Endothelial cell of hepatic sinusoid (primary cell): ENCODE results near the gene GPR137C.

ENCODE experiments used
- in situ Hi-C: cut with HindIII; loops from 2 replicates; pipeline ENCODE4 v1.10.0; 2017; ENCODE audit warnings: low sequenced_read_pairs

The GPR137C gene

DNA sequence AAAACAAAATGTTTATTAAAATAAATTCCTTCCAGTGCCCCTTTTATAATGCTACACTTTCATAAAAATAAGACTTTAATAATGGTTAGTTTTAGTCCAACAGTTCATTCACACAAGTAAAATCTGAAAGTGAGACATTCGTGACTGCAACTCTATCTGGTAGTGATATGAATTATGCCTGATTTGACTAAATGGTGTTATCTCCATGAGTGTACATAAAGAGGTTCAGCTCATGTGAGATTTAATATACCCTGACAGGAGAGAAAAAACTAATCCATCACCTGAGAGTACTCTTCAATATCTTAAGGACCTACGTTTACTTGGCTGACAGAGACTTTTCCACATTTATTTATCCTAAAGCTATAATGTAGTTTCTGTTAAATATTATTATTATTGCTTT lies 108.7 kb downstream of the GPR137C start:
- in situ Hi-C loops: no loop called here

- in situ Hi-C loops: no loop called here
Measured at GRCh38 chr14:52663850-52664249, 111.2 kb downstream of the GPR137C start.

- in situ Hi-C loops: no loop called here
Measured at GRCh38 chr14:52678591-52678990, 126.0 kb downstream of the GPR137C start.

DNA sequence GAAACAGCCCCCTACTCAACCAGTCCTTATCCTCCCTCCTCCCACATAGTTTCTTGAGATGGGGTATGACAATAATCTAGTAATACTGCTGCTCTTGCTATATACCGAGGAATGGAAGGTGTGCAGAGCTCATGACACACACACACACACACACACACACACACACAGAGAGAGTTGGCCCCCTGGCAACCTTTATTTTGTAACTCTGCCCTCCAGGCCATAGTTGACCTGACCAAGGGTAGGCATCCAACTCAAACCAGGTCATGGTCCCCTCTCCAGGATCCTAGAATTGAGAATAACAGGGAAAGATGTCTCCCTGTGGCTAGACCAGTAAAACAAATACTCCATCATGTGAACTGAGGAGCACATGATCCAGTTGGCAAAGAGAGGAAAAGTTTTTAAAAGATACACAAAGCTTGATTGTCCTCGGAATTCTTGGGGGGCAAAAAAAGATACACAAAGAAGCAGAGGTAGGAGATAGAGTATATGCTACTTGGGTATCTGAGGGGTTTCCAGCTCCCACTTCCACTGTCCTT lies 131.4 kb downstream of the GPR137C start:
- in situ Hi-C loops: no loop called here

DNA sequence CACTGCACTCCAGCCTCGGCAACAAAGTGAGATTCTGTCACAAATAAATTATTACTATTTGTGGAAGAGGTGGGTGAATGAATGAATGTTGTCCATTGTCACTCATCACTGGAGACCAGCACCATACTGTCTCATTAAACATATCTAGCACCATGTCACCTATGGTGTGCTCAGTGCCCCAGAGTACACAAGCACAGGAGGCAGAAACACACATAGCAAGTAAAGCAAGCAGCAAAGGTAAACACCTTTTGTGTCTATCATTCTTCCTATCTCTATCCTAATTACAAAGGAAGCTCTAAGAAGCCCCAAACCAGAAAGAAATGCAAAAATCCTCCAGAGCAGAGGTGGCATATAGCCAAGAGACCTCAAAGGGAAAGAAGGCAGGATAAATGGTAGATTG lies 133.5 kb downstream of the GPR137C start:
- in situ Hi-C loops: no loop called here
